ENCODE data around the gene GYPC. TPM values are rescaled to one million over a fixed set of nuclear protein-coding genes. Genes with fewer than 3 reads are reported as not detected.
A peak's percentile ranks its signal among the peaks of the same experiment; 100 is the strongest.

GYPC gene
- total and polyA plus RNA-seq, 2 experiments from 2014 or later = 42.6 to 45.8 TPM

- H3K36me3 ChIP-seq (ENCODE audit: low read depth) = no peaks in the 10 kb centered on the region
- 15 to 24% methylated on average over 3 of the region's 3 CpGs for WGBS, 2 experiments (ENCODE audit: low coverage in 1 of 2, low lambda C conversion rate in 2 of 2, missing lambda C conversion rate in 2 of 2)
- TF ChIP-seq EZH2 (IDR thresholded peaks at IDR 0.05; ENCODE audit: insufficient read depth, poor library complexity, severe bottlenecking) (no peak), EZH2phosphoT487 (IDR thresholded peaks at IDR 0.05; ENCODE audit: insufficient read depth, low read depth) (no peak)
- no peaks in the 10 kb centered on the region for H3F3A ChIP-seq (ENCODE audit: insufficient read depth)
- H4K20me1 ChIP-seq (ENCODE audit: insufficient read depth) = no peaks in the 10 kb centered on the region
- no peaks in the 10 kb centered on the region for H3K9me2 ChIP-seq (ENCODE audit: insufficient read depth)
- H3K4me3 ChIP-seq = no peak overlapping the region
- H3K27ac ChIP-seq = no peak overlapping the region
- H2AFZ ChIP-seq = no peak overlapping the region
- in situ Hi-C loops (cut with MboI) = no loop called here
- H3K27me3 ChIP-seq (replicated peaks; ENCODE audit: insufficient read depth) = no peaks in the 10 kb centered on the region
- no peak for DNase-seq
- no peak overlapping the region for H3K9ac ChIP-seq
- H3K4me1 ChIP-seq (ENCODE audit: insufficient read depth) = no peaks in the 10 kb centered on the region
- H3K9me3 ChIP-seq (ENCODE audit: low read depth) = no peaks in the 10 kb centered on the region
- no peak overlapping the region for H3K4me2 ChIP-seq (ENCODE audit: unreplicated experiment)
- no peaks in the 10 kb centered on the region for H3K79me2 ChIP-seq (ENCODE audit: insufficient read depth)
Measured at GRCh38 chr2:126623000-126623399, 33.0 kb upstream of the GYPC start.

- Histone ChIP-seq H3K9me3 (ENCODE audit: low read depth) (no peaks in the 10 kb centered on the region), H3K27me3 (replicated peaks; ENCODE audit: insufficient read depth) (no peaks in the 10 kb centered on the region), H3K79me2 (ENCODE audit: insufficient read depth) (no peaks in the 10 kb centered on the region), H2AFZ (no peak overlapping the region), H3K4me2 (ENCODE audit: unreplicated experiment) (no peak overlapping the region), H3K27ac (no peak overlapping the region), H4K20me1 (ENCODE audit: insufficient read depth) (no peaks in the 10 kb centered on the region), H3K4me1 (ENCODE audit: insufficient read depth) (no peaks in the 10 kb centered on the region), H3K9me2 (ENCODE audit: insufficient read depth) (no peaks in the 10 kb centered on the region), H3F3A (ENCODE audit: insufficient read depth) (no peaks in the 10 kb centered on the region), H3K36me3 (ENCODE audit: low read depth) (no peaks in the 10 kb centered on the region), H3K4me3 (no peak overlapping the region), H3K9ac (no peak overlapping the region)
- 62 to 65% methylated on average over 2 of the region's 2 CpGs for WGBS, 2 experiments (ENCODE audit: low coverage in 1 of 2, low lambda C conversion rate in 2 of 2, missing lambda C conversion rate in 2 of 2)
- in situ Hi-C loops (cut with MboI) = no loop called here
- no peak for DNase-seq
- no peak for TF ChIP-seq EZH2 (IDR thresholded peaks at IDR 0.05; ENCODE audit: insufficient read depth, poor library complexity, severe bottlenecking)
- TF ChIP-seq EZH2phosphoT487 (IDR thresholded peaks at IDR 0.05; ENCODE audit: insufficient read depth, low read depth) = no peak
Measured at GRCh38 chr2:126627643-126628042, 28.3 kb upstream of the GYPC start.

- no peak for TF ChIP-seq EZH2 (IDR thresholded peaks at IDR 0.05; ENCODE audit: insufficient read depth, poor library complexity, severe bottlenecking)
- TF ChIP-seq EZH2phosphoT487 (IDR thresholded peaks at IDR 0.05; ENCODE audit: insufficient read depth, low read depth) = no peak
- H3K36me3 ChIP-seq (ENCODE audit: low read depth) = no peaks in the 10 kb centered on the region
- H3K9me3 ChIP-seq (ENCODE audit: low read depth) = no peaks in the 10 kb centered on the region
- peaks cover 3% of the 10 kb centered on the region; the same call in 1 of the 2 replicates for H3K27me3 ChIP-seq (replicated peaks; ENCODE audit: insufficient read depth)
- in situ Hi-C loops (cut with MboI) = no loop called here
- no peaks in the 10 kb centered on the region for H3K9me2 ChIP-seq (ENCODE audit: insufficient read depth)
- 23 to 25% methylated on average over 12 of the region's 12 CpGs for WGBS, 2 experiments (ENCODE audit: low coverage in 1 of 2, low lambda C conversion rate in 2 of 2, missing lambda C conversion rate in 2 of 2)
- no peak overlapping the region for H3K27ac ChIP-seq
- no peaks in the 10 kb centered on the region for H4K20me1 ChIP-seq (ENCODE audit: insufficient read depth)
- DNase-seq = peak; percentile 46
- no peaks in the 10 kb centered on the region for H3K79me2 ChIP-seq (ENCODE audit: insufficient read depth)
- no peak overlapping the region for H3K4me2 ChIP-seq (ENCODE audit: unreplicated experiment)
- no peak overlapping the region for H3K4me3 ChIP-seq
- H2AFZ ChIP-seq = no peak overlapping the region
- no peaks in the 10 kb centered on the region for H3F3A ChIP-seq (ENCODE audit: insufficient read depth)
- no peaks in the 10 kb centered on the region for H3K4me1 ChIP-seq (ENCODE audit: insufficient read depth)
- no peak overlapping the region for H3K9ac ChIP-seq
Measured at GRCh38 chr2:126634273-126634861, 21.6 kb upstream of the GYPC start.

- in situ Hi-C loops (cut with MboI) = no loop called here
- Histone ChIP-seq H3K4me1 (ENCODE audit: insufficient read depth) (no peaks in the 10 kb centered on the region), H3K27me3 (replicated peaks; ENCODE audit: insufficient read depth) (peaks cover 3% of the 10 kb centered on the region; the same call in 1 of the 2 replicates), H3K36me3 (ENCODE audit: low read depth) (no peaks in the 10 kb centered on the region), H3K4me3 (no peak overlapping the region), H4K20me1 (ENCODE audit: insufficient read depth) (no peaks in the 10 kb centered on the region), H3K9me3 (ENCODE audit: low read depth) (no peaks in the 10 kb centered on the region), H3K9ac (no peak overlapping the region), H3K4me2 (ENCODE audit: unreplicated experiment) (no peak overlapping the region), H3K27ac (no peak overlapping the region), H3K79me2 (ENCODE audit: insufficient read depth) (no peaks in the 10 kb centered on the region), H3K9me2 (ENCODE audit: insufficient read depth) (no peaks in the 10 kb centered on the region), H2AFZ (no peak overlapping the region), H3F3A (ENCODE audit: insufficient read depth) (no peaks in the 10 kb centered on the region)
- WGBS, 2 experiments (ENCODE audit: low coverage in 1 of 2, low lambda C conversion rate in 2 of 2, missing lambda C conversion rate in 2 of 2) = 0 to 24% methylated on average over 1 of the region's 1 CpG
- no peak for TF ChIP-seq EZH2 (IDR thresholded peaks at IDR 0.05; ENCODE audit: insufficient read depth, poor library complexity, severe bottlenecking)
- no peak for TF ChIP-seq EZH2phosphoT487 (IDR thresholded peaks at IDR 0.05; ENCODE audit: insufficient read depth, low read depth)
- DNase-seq = peak; percentile 38
Measured at GRCh38 chr2:126635281-126635680, 20.7 kb upstream of the GYPC start.

Measured in GM23248 (cell line).